Fibroblast of lung (primary cell): ENCODE measurements around the gene MYEF2. TPM values are rescaled to one million over a fixed set of nuclear protein-coding genes. Genes with fewer than 3 reads are reported as not detected.

Source experiments
- DNase-seq, 2 donors: peaks; one replicate each; pipeline versions ENCODE4 v3.0.0 to v3.0.0-alpha.2; 2010; ENCODE audit warnings: low read depth in 2 of 2
- H2AFZ ChIP-seq: 2 replicates; pipeline ENCODE4 v1.5.1; 2012; ENCODE audit warnings: low read length, control low read depth, inconsistent platforms
- H3K27ac ChIP-seq: 2 replicates; pipeline ENCODE4 v1.5.1; 2011; ENCODE audit warnings: low read length, control low read depth; ENCODE audit not compliant: insufficient read depth
- H3K27me3 ChIP-seq: 2 replicates; pipeline ENCODE4 v1.5.1; 2011; ENCODE audit warnings: mild to moderate bottlenecking, low read length; ENCODE audit not compliant: control insufficient read depth, insufficient read depth
- H3K36me3 ChIP-seq: 2 replicates; pipeline ENCODE4 v1.5.1; 2011; ENCODE audit warnings: low read length; ENCODE audit not compliant: control insufficient read depth, insufficient read depth
- H3K4me1 ChIP-seq: 2 replicates; pipeline ENCODE4 v1.5.1; 2011; ENCODE audit warnings: low read length; ENCODE audit not compliant: control insufficient read depth, insufficient read depth; ENCODE audit errors: extremely low read depth
- H3K4me2 ChIP-seq: 2 replicates; pipeline ENCODE4 v1.5.1; 2011; ENCODE audit warnings: low read length, control low read depth; ENCODE audit not compliant: insufficient read depth; ENCODE audit errors: extremely low read depth
- H3K4me3 ChIP-seq, 4 experiments: fragments of 200-600 bp in 1 of 4; sonication (generic) in 1 of 4; replicated peaks in 1 of 4; 2 replicates each; pipeline ENCODE4 v1.5.1; 2011 to 2016; ENCODE audit warnings: low read length in 4 of 4, low read depth in 3 of 4, mild to moderate bottlenecking in 3 of 4, control low read depth in 2 of 4, inconsistent platforms in 1 of 4, mixed read lengths in 1 of 4; ENCODE audit not compliant: insufficient read depth in 1 of 4; ENCODE audit errors: control extremely low read depth in 1 of 4
- H3K79me2 ChIP-seq: 2 replicates; pipeline ENCODE4 v1.5.1; 2012; ENCODE audit warnings: mild to moderate bottlenecking, low read length, inconsistent platforms; ENCODE audit not compliant: control insufficient read depth, insufficient read depth
- H3K9ac ChIP-seq: 2 replicates; pipeline ENCODE4 v1.5.1; 2011; ENCODE audit warnings: mild to moderate bottlenecking, low read length, control low read depth; ENCODE audit not compliant: insufficient read depth
- H3K9me3 ChIP-seq: 2 replicates; pipeline ENCODE4 v1.5.1; 2012; ENCODE audit warnings: low read depth, low read length; ENCODE audit not compliant: control insufficient read depth, insufficient read depth
- H4K20me1 ChIP-seq: 2 replicates; pipeline ENCODE4 v1.5.1; 2011; ENCODE audit warnings: low read length; ENCODE audit not compliant: control insufficient read depth, insufficient read depth; ENCODE audit errors: extremely low read depth
- EZH2 ChIP-seq: IDR thresholded peaks from 2 replicates; pipeline ENCODE4 v1.5.1; 2012; ENCODE audit warnings: low read length, control low read depth, mild to moderate bottlenecking; ENCODE audit errors: missing control alignments
- polyA minus RNA-seq: library from RNA; depleted of rRNA, polyadenylated mRNA; stranded (reverse); fragments of >200 nt; gene quantifications from 2 replicates; pipeline ENCODE4 v1.2.3, GENCODE V29; 2011; ENCODE audit warnings: low replicate concordance
- polyA plus RNA-seq, 2 donors: library from polyadenylated mRNA; depleted of rRNA in 1 of 2; stranded (reverse) in 1 of 2; unstranded in 1 of 2; fragments of >200 nt; gene quantifications; 2 replicates each; pipeline ENCODE4 v1.2.1, GENCODE V29; 2011 to 2012; ENCODE audit warnings: missing spikeins in 1 of 2
- total RNA-seq: library from RNA; depleted of rRNA; stranded (reverse); fragments of >200 nt; gene quantifications from 2 replicates; pipeline ENCODE4 v1.2.1, GENCODE V29; 2014
- TF ChIP-seq, protein P1 (sequence below), 2 donors: IDR thresholded peaks in 1 of 2; conservative IDR thresholded peaks in 1 of 2; 1 replicate in 1 of 2; 2 replicates in 1 of 2; pipeline ENCODE4 v1.5.1; 2011 to 2012; ENCODE audit warnings: low read length in 2 of 2, control low read depth in 1 of 2, inconsistent platforms in 1 of 2, low read depth in 1 of 2, mild to moderate bottlenecking in 1 of 2

The MYEF2 gene
- 6.2 and 13.5 TPM in 2 replicates for total RNA-seq
- 5.3 and 10.2 TPM in 2 replicates for polyA plus RNA-seq
- polyA plus RNA-seq (2012) = 4.9 and 9.0 TPM in 2 replicates
- 0.35 and 5.9 TPM in 2 replicates for polyA minus RNA-seq

GRCh38 chr15:48177766-48178647 is at the start of gene MYEF2:
MYEF2 (minus strand) TSS chr15:48178295; CDS start chr15:48178237, 58 bp downstream.
- H3K27me3 ChIP-seq = no peaks in the 10 kb centered on the region
- H3K27ac ChIP-seq = peak within 1 kb of the TSS; percentile 77
- no peaks in the 10 kb centered on the region for H3K36me3 ChIP-seq
- no peaks in the 10 kb centered on the region for H3K9me3 ChIP-seq
- peak; percentile 65 to 66 for DNase-seq
- peaks cover 7% of the 10 kb centered on the region for H3K79me2 ChIP-seq
- peak within 1 kb of the TSS; percentile 57 to 77 (median 68) for H3K4me3 ChIP-seq
- H3K4me2 ChIP-seq = peak within 1 kb of the TSS; percentile 85
- no peaks in the 10 kb centered on the region for H3K4me1 ChIP-seq
- H4K20me1 ChIP-seq = no peaks in the 10 kb centered on the region
- H2AFZ ChIP-seq = peak within 1 kb of the TSS; percentile 76
- peak within 1 kb of the TSS; percentile 75 for H3K9ac ChIP-seq
- TF ChIP-seq, protein P1, sequence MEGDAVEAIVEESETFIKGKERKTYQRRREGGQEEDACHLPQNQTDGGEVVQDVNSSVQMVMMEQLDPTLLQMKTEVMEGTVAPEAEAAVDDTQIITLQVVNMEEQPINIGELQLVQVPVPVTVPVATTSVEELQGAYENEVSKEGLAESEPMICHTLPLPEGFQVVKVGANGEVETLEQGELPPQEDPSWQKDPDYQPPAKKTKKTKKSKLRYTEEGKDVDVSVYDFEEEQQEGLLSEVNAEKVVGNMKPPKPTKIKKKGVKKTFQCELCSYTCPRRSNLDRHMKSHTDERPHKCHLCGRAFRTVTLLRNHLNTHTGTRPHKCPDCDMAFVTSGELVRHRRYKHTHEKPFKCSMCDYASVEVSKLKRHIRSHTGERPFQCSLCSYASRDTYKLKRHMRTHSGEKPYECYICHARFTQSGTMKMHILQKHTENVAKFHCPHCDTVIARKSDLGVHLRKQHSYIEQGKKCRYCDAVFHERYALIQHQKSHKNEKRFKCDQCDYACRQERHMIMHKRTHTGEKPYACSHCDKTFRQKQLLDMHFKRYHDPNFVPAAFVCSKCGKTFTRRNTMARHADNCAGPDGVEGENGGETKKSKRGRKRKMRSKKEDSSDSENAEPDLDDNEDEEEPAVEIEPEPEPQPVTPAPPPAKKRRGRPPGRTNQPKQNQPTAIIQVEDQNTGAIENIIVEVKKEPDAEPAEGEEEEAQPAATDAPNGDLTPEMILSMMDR (conservative IDR thresholded peaks at IDR 0.05 in 1 of 2, IDR thresholded peaks at IDR 0.05 in 1 of 2; ENCODE audit: low read depth in 1 of 2, low read length in 2 of 2) = no peak
- no peak for TF ChIP-seq EZH2

- Histone ChIP-seq H3K27ac (no peak overlapping the region), H3K4me1 (no peaks in the 10 kb centered on the region), H4K20me1 (no peaks in the 10 kb centered on the region), H3K9ac (no peak overlapping the region), H2AFZ (no peak overlapping the region), H3K4me3 (no peak overlapping the region), H3K9me3 (no peaks in the 10 kb centered on the region), H3K27me3 (no peaks in the 10 kb centered on the region), H3K36me3 (no peaks in the 10 kb centered on the region), H3K79me2 (no peaks in the 10 kb centered on the region), H3K4me2 (no peak overlapping the region)
- no peak for DNase-seq
- no peak for TF ChIP-seq EZH2
- TF ChIP-seq, protein P1 (conservative IDR thresholded peaks at IDR 0.05 in 1 of 2, IDR thresholded peaks at IDR 0.05 in 1 of 2; ENCODE audit: low read depth in 1 of 2, low read length in 2 of 2) = no peak
Observed at GRCh38 chr15:48225771-48226170, 47.7 kb upstream of the MYEF2 start.

GRCh38 chr15:48222627-48223026 is 44.5 kb upstream of the MYEF2 start:
- H2AFZ ChIP-seq = no peak overlapping the region
- no peaks in the 10 kb centered on the region for H3K9me3 ChIP-seq
- no peak for DNase-seq
- TF ChIP-seq EZH2 = no peak
- TF ChIP-seq, protein P1 (conservative IDR thresholded peaks at IDR 0.05 in 1 of 2, IDR thresholded peaks at IDR 0.05 in 1 of 2; ENCODE audit: low read depth in 1 of 2, low read length in 2 of 2) = no peak
- no peak overlapping the region for H3K27ac ChIP-seq
- no peak overlapping the region for H3K4me3 ChIP-seq
- no peak overlapping the region for H3K9ac ChIP-seq
- no peaks in the 10 kb centered on the region for H3K27me3 ChIP-seq
- H4K20me1 ChIP-seq = no peaks in the 10 kb centered on the region
- H3K36me3 ChIP-seq = no peaks in the 10 kb centered on the region
- H3K79me2 ChIP-seq = no peaks in the 10 kb centered on the region
- no peak overlapping the region for H3K4me2 ChIP-seq
- no peaks in the 10 kb centered on the region for H3K4me1 ChIP-seq
